Progenitor cell of endocrine pancreas (in vitro differentiated cells): ENCODE results near the gene NT5M. TPM values are rescaled to one million over a fixed set of nuclear protein-coding genes. Genes with fewer than 3 reads are reported as not detected.

Source experiments
- DNase-seq: peaks from one replicate; pipeline ENCODE4 v3.0.0; 2021; ENCODE audit warnings: low spot score; ENCODE audit not compliant: unreplicated experiment
- H3K27ac Mint-ChIP-seq: 2 replicates; pipeline ENCODE4 v1.8.0; 2021; ENCODE audit warnings: mild to moderate bottlenecking, moderate library complexity, mixed read lengths
- H3K27me3 Mint-ChIP-seq: 2 replicates; pipeline ENCODE4 v1.8.0; 2021; ENCODE audit warnings: mixed read lengths
- H3K36me3 Mint-ChIP-seq: 2 replicates; pipeline ENCODE4 v1.8.0; 2022; ENCODE audit warnings: mixed read lengths; ENCODE audit not compliant: insufficient read depth
- H3K4me1 Mint-ChIP-seq: 2 replicates; pipeline ENCODE4 v1.8.0; 2021; ENCODE audit warnings: low read depth, mixed read lengths
- H3K4me3 Mint-ChIP-seq: 2 replicates; pipeline ENCODE4 v1.8.0; 2021; ENCODE audit warnings: low read depth, mild to moderate bottlenecking, moderate library complexity, mixed read lengths
- H3K9me3 Mint-ChIP-seq: 2 replicates; pipeline ENCODE4 v1.8.0; 2021; ENCODE audit warnings: low read depth, mixed read lengths
- total RNA-seq: library from RNA; stranded (reverse); gene quantifications from 2 replicates; pipeline ENCODE4 v1.2.1, GENCODE V29; 2021
- TF ChIP-seq, protein P1 (sequence below): fragments of 200-600 bp; sonication (generic); IDR thresholded peaks from one replicate; pipeline ENCODE4 v1.5.0; 2021; ENCODE audit warnings: antibody characterized with exemption, mild to moderate bottlenecking; ENCODE audit not compliant: unreplicated experiment

The NT5M gene
- total RNA-seq, 1 donor from 2014 or later: 2.4 TPM

DNA sequence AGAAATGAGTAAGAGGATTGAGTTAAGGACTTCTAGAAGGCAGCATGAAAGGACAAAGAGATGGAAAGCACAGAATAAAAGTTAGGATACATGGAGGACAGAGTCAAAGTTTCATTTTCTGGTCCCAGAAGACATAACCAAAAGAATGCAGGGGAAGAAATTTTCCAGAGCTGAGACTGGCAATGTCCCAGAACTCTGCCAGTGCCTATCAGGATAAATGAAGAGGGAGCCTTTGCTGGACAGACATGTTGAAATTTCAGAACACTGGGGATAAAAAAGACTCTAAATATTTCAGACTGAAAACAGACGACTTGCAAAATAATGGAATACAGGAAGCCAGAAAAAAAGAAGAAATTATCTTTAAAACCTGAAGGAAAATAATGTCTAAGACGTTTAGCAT is 55.7 kb downstream of the NT5M start:
- DNase-seq: no peak
- TF ChIP-seq, protein P1, sequence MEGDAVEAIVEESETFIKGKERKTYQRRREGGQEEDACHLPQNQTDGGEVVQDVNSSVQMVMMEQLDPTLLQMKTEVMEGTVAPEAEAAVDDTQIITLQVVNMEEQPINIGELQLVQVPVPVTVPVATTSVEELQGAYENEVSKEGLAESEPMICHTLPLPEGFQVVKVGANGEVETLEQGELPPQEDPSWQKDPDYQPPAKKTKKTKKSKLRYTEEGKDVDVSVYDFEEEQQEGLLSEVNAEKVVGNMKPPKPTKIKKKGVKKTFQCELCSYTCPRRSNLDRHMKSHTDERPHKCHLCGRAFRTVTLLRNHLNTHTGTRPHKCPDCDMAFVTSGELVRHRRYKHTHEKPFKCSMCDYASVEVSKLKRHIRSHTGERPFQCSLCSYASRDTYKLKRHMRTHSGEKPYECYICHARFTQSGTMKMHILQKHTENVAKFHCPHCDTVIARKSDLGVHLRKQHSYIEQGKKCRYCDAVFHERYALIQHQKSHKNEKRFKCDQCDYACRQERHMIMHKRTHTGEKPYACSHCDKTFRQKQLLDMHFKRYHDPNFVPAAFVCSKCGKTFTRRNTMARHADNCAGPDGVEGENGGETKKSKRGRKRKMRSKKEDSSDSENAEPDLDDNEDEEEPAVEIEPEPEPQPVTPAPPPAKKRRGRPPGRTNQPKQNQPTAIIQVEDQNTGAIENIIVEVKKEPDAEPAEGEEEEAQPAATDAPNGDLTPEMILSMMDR: no peak
- Mint-ChIP-seq H3K4me1 (peaks cover 5% of the 10 kb centered on the region), H3K27me3 (peaks cover 12% of the 10 kb centered on the region), H3K9me3 (peaks cover 18% of the 10 kb centered on the region), H3K27ac (no peak overlapping the region), H3K36me3 (no peaks in the 10 kb centered on the region), H3K4me3 (no peak overlapping the region)

DNA sequence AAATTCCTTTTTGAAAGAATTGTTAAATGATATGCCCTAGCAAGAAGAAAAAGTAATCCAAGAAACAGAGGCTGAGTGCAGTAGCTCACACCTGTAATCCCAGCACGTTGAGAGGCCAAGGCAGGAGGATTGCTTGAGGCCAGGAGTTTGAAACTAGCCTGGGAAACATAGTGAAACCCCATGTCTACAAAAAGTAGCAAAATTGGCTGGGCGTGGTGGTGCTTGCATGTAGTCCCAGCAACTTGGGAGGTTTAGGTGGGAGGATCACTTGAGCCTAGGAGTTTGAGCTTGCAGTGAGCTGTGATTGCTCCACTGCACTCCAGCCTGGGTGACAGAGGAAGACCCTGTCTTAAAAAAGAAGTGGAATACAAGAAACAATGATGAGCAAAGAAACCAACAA is 56.1 kb downstream of the NT5M start:
- Mint-ChIP-seq H3K4me1 (peaks cover 5% of the 10 kb centered on the region), H3K36me3 (no peaks in the 10 kb centered on the region), H3K27me3 (peaks cover 12% of the 10 kb centered on the region), H3K9me3 (peaks cover 18% of the 10 kb centered on the region), H3K4me3 (no peak overlapping the region), H3K27ac (no peak overlapping the region)
- TF ChIP-seq, protein P1: no peak
- no peak for DNase-seq

DNA sequence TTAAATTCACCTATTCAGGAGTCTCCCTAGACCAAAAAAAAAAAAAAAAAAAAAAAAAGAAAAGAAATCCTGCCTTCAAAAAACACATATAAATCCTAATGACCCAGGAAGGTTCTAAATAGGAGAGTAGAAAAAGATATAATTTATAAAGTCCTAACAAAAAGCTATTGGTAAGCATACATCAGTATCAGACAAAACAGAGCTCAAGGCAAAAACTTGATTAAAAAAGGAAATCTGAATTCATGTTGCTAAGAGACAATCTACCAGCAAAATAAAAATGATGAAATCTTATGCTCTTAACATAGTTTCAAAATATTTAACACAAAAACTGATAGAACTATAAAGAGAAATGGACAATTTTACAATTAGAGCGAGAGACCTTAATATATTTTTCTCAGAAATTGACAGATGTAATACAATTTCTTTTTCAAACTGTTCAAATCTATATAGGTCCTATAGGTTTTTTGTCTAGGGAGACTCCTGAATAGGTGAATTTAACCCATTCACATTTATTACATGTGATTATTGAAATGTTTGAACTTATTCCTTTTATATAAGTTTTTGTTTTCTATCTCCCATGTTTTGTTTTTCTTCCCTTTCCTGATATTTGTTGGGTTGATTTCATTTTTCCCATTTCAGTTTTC is 57.0 kb downstream of the NT5M start:
- no peaks in the 10 kb centered on the region for H3K36me3 Mint-ChIP-seq
- no peak overlapping the region for H3K4me3 Mint-ChIP-seq
- no peak overlapping the region for H3K27ac Mint-ChIP-seq
- H3K27me3 Mint-ChIP-seq: peaks cover 12% of the 10 kb centered on the region
- peaks cover 5% of the 10 kb centered on the region for H3K4me1 Mint-ChIP-seq
- TF ChIP-seq, protein P1: no peak
- peaks cover 18% of the 10 kb centered on the region for H3K9me3 Mint-ChIP-seq
- DNase-seq: no peak

DNA sequence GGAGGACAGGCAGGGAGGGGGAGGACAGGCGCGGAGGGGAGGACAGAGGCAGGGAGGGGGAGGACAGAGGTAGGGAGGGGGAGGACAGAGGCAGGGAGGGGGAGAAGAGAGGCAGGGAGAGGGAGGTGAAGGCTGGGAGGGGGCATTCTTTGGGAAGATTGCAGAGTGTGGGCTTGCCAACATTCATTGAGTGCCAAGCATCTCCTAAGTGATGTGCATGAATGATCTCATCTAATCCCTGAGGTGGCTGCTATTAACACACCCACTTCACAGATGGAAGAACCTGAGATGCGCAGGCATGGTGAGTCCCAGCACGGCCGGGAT is 58.3 kb downstream of the NT5M start:
- H3K9me3 Mint-ChIP-seq: peaks cover 18% of the 10 kb centered on the region
- no peak overlapping the region for H3K27ac Mint-ChIP-seq
- no peak for DNase-seq
- H3K27me3 Mint-ChIP-seq: peaks cover 18% of the 10 kb centered on the region
- TF ChIP-seq, protein P1: no peak
- peaks cover 5% of the 10 kb centered on the region for H3K4me1 Mint-ChIP-seq
- H3K36me3 Mint-ChIP-seq: no peaks in the 10 kb centered on the region
- no peak overlapping the region for H3K4me3 Mint-ChIP-seq

DNA sequence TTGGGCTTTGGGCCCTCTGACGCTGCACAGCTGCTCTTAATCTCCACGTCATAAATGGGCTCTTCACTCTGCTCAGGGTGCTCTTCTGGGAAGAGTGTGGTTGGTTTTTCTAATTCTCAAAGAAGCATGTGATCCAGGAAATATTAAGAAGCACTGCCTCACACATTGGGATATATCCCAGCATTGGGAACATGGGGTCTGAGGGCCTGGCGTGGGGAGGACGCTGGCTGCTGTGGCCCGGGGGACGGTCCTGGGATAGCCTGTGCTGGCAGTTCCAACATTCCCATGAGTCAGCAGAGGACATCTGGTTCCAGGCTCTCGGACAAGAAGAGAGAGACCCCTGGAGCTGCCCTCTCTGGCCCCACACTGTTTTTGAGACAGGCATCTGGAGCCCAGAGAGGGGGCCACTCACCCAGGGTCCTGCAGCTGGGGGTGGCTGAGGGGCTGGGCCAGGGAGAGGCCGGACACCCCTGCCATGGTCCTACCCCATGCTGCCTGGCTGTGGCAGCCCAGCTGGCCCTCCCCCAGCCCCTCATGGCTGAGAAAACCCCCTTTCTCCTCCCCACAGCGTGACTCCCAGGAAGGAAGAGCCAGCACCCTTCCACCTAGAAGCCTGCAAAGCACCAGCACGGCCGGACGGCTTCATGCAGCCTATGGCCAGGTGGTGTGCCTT is 58.8 kb downstream of the NT5M start:
- peaks cover 18% of the 10 kb centered on the region for H3K9me3 Mint-ChIP-seq
- H3K36me3 Mint-ChIP-seq: no peaks in the 10 kb centered on the region
- TF ChIP-seq, protein P1: no peak
- H3K4me3 Mint-ChIP-seq: no peak overlapping the region
- peaks cover 5% of the 10 kb centered on the region for H3K4me1 Mint-ChIP-seq
- H3K27ac Mint-ChIP-seq: no peak overlapping the region
- no peak for DNase-seq
- H3K27me3 Mint-ChIP-seq: peaks cover 21% of the 10 kb centered on the region
